GM13976 (cell line): ENCODE results near the gene KRT83.

ENCODE experiments used
- DNase-seq: peaks from one replicate; pipeline ENCODE4 v3.0.0; 2012; ENCODE audit warnings: low spot score
- CTCF ChIP-seq: IDR thresholded peaks from 2 replicates; pipeline ENCODE4 v1.5.1; 2012; ENCODE audit warnings: borderline replicate concordance, mild to moderate bottlenecking; ENCODE audit not compliant: insufficient read depth; ENCODE audit errors: extremely low read depth, missing control alignments, control extremely low read depth
- in situ Hi-C: fragments of 300-500 bp; cut with MboI; formaldehyde crosslinking; loops from one replicate; pipeline ENCODE4 v1.12.0; 2022; ENCODE audit warnings: low sequenced_read_pairs, mixed read lengths, inconsistent platforms; ENCODE audit not compliant: unreplicated experiment

Gene KRT83

GRCh38 chr12:52354200-52354599 is 33.0 kb upstream of the KRT83 start:
- TF ChIP-seq CTCF: no peak
- no peak for DNase-seq
- in situ Hi-C loops: no loop called here

GRCh38 chr12:52353766-52354165 is 32.6 kb upstream of the KRT83 start:
- in situ Hi-C loops: no loop called here
- DNase-seq: no peak
- TF ChIP-seq CTCF: no peak

- in situ Hi-C loops: no loop called here
- no peak for TF ChIP-seq CTCF
- DNase-seq: no peak
These were observed 31.8 kb upstream of the KRT83 start for GRCh38 chr12:52352951-52353350.

GRCh38 chr12:52351196-52352059 is 30.2 kb upstream of the KRT83 start:
- in situ Hi-C loops: no loop called here
- no peak for TF ChIP-seq CTCF
- no peak for DNase-seq

- in situ Hi-C loops: no loop called here
- no peak for DNase-seq
- TF ChIP-seq CTCF: no peak
These were observed 29.6 kb upstream of the KRT83 start for GRCh38 chr12:52350786-52351185.

GRCh38 chr12:52350021-52350620 is 28.9 kb upstream of the KRT83 start:
- TF ChIP-seq CTCF: no peak
- no peak for DNase-seq
- in situ Hi-C loops: no loop called here

- in situ Hi-C loops: no loop called here
- no peak for TF ChIP-seq CTCF
- DNase-seq: no peak
These were observed 28.0 kb upstream of the KRT83 start for GRCh38 chr12:52349196-52349595.
